ENCODE data around the gene RASSF4.

GRCh38 chr10:44990965-44991364 is 31.4 kb downstream of the RASSF4 start:
- no peak for TF ChIP-seq YY1 (IDR thresholded peaks at IDR 0.05; ENCODE audit: insufficient read depth, insufficient read length)
- TF ChIP-seq ZNF274 (IDR thresholded peaks at IDR 0.05; ENCODE audit: low read depth, low read length) = no peak

Measured in NT2/D1 (cell line).